ENCODE results near the gene DCUN1D3. TPM values are rescaled to one million over a fixed set of nuclear protein-coding genes. Genes with fewer than 3 reads are reported as not detected.
"Not testable (repeated sequence)": the region's sequence is repeated elsewhere in the genome, so short reads cannot be mapped to it uniquely, and the experiment has no call there.

DCUN1D3 gene
- total RNA-seq, 1 experiment from 2014 or later: 5.3 TPM

- DNase-seq (ENCODE audit: low read depth): peak; percentile 14
Measured at GRCh38 chr16:20865420-20866131, 34.6 kb downstream of the DCUN1D3 start.

- not testable (repeated sequence) for DNase-seq (ENCODE audit: low read depth)
Measured at GRCh38 chr16:20864376-20864775, 35.8 kb downstream of the DCUN1D3 start.

GRCh38 chr16:20862162-20862960, 37.8 kb downstream of the DCUN1D3 start:
- DNase-seq (ENCODE audit: low read depth): no peak

GRCh38 chr16:20860995-20861394, 39.2 kb downstream of the DCUN1D3 start:
- DNase-seq (ENCODE audit: low read depth): not testable (repeated sequence)

- DNase-seq (ENCODE audit: low read depth): no peak
Measured at GRCh38 chr16:20860361-20860760, 39.8 kb downstream of the DCUN1D3 start.

- DNase-seq (ENCODE audit: low read depth): no peak
Measured at GRCh38 chr16:20859699-20860098, 40.5 kb downstream of the DCUN1D3 start.

- no peak for DNase-seq (ENCODE audit: low read depth)
Measured at GRCh38 chr16:20859229-20859628, 40.9 kb downstream of the DCUN1D3 start.

GRCh38 chr16:20857281-20857680, 42.9 kb downstream of the DCUN1D3 start:
- DNase-seq (ENCODE audit: low read depth): no peak

- DNase-seq (ENCODE audit: low read depth): no peak
Measured at GRCh38 chr16:20854963-20855362, 45.2 kb downstream of the DCUN1D3 start.

- no peak for DNase-seq (ENCODE audit: low read depth)
Measured at GRCh38 chr16:20853981-20854620, 46.1 kb downstream of the DCUN1D3 start.

GRCh38 chr16:20853143-20853542, 47.0 kb downstream of the DCUN1D3 start:
- DNase-seq (ENCODE audit: low read depth): no peak

- DNase-seq (ENCODE audit: low read depth): peak; percentile 76
Measured at GRCh38 chr16:20851601-20852000, 48.6 kb downstream of the DCUN1D3 start.

- no peak for DNase-seq (ENCODE audit: low read depth)
Measured at GRCh38 chr16:20850981-20851380, 49.2 kb downstream of the DCUN1D3 start.

- peak; percentile 54 for DNase-seq (ENCODE audit: low read depth)
Measured at GRCh38 chr16:20849589-20850390, 50.4 kb downstream of the DCUN1D3 start.

GRCh38 chr16:20847550-20847949, 52.6 kb downstream of the DCUN1D3 start:
- no peak for DNase-seq (ENCODE audit: low read depth)

- no peak for DNase-seq (ENCODE audit: low read depth)
Measured at GRCh38 chr16:20846551-20846950, 53.6 kb downstream of the DCUN1D3 start.

- DNase-seq (ENCODE audit: low read depth): no peak
Measured at GRCh38 chr16:20846030-20846429, 54.1 kb downstream of the DCUN1D3 start.

- DNase-seq (ENCODE audit: low read depth): no peak
Measured at GRCh38 chr16:20844588-20844987, 55.6 kb downstream of the DCUN1D3 start.

GRCh38 chr16:20844054-20844453, 56.1 kb downstream of the DCUN1D3 start:
- DNase-seq (ENCODE audit: low read depth): no peak

GRCh38 chr16:20839504-20839903, 60.7 kb downstream of the DCUN1D3 start:
- DNase-seq (ENCODE audit: low read depth): no peak

- DNase-seq (ENCODE audit: low read depth): no peak
Measured at GRCh38 chr16:20838240-20838639, 61.9 kb downstream of the DCUN1D3 start.

- no peak for DNase-seq (ENCODE audit: low read depth)
Measured at GRCh38 chr16:20833086-20833485, 67.1 kb downstream of the DCUN1D3 start.
